ENCODE results near the gene BRD3. TPM values are rescaled to one million over a fixed set of nuclear protein-coding genes. Genes with fewer than 3 reads are reported as not detected.

Gene BRD3
- total and polyA plus RNA-seq, 2 of the 8 experiments (the other 6 are each of a cell fraction or from before 2014, with no cell fraction given): 31.0 to 82.7 TPM

DNA sequence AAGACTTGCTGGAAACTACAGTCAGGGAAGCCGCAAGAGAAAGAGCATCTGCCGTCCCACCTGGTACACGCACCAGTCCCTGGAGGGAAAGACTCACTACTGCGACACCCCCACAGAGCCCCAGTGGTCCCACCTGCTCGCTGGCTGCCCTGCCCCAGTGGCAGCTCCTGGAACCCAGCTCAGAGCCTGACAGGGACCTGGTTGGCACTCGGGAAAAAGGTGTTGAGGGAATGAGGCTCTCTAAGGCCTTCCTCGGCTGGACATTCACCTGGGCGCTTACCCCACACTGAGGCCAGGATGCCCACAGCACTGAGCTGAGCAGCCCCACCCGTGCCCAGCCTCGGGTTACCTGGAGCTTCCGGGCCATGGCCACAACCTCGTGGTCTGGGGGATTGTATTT is 22.9 kb downstream of the BRD3 start:
- Histone ChIP-seq H3K36me3 (ENCODE audit: control insufficient read depth in 2 of 4, insufficient read depth in 4 of 4, low read length in 3 of 4) (peaks cover 35 to 72% (median 65%) of the 10 kb centered on the region in 4 experiments), H3K9ac (replicated peaks in 1 of 4; ENCODE audit: extremely low read depth in 1 of 4, low read depth in 3 of 4, low read length in 3 of 4) (no peak overlapping the region), H3K4me1 (replicated peaks in 1 of 4; ENCODE audit: control insufficient read depth in 3 of 4, insufficient read depth in 4 of 4, low read length in 3 of 4) (no peaks in the 10 kb centered on the region; a peak in 1 of 7 replicates), H4K20me1 (replicated peaks in 1 of 2; ENCODE audit: control insufficient read depth in 1 of 2, insufficient read depth in 2 of 2, low read length in 2 of 2) (peaks cover 16 to 17% of the 10 kb centered on the region in 2 experiments), H3K56ac (replicated peaks; ENCODE audit: insufficient read length, low read depth, low read length) (no peak overlapping the region), H3K18ac (ENCODE audit: extremely low read depth, low read length) (no peak overlapping the region), H3K23me2 (ENCODE audit: low read depth, low read length) (no peaks in the 10 kb centered on the region), H2BK20ac (ENCODE audit: low read length) (no peak overlapping the region), H3K4me3 (ENCODE audit: extremely low read depth in 1 of 4, insufficient read depth in 2 of 4, low read depth in 3 of 4, low read length in 4 of 4) (no peak overlapping the region), H3K14ac (ENCODE audit: insufficient read length) (no peak overlapping the region), H2BK5ac (ENCODE audit: low read depth, low read length) (no peak overlapping the region), H3K23ac (ENCODE audit: insufficient read length) (no peak overlapping the region), H3K27ac (ENCODE audit: low read depth, low read length) (no peak overlapping the region), H2BK120ac (replicated peaks; ENCODE audit: low read depth, low read length) (no peak overlapping the region), H3K4ac (replicated peaks; ENCODE audit: insufficient read length, low read depth, low read length) (no peak overlapping the region), H3K79me1 (ENCODE audit: low read depth, low read length) (peaks cover 4% of the 10 kb centered on the region; the same call in 1 of the 2 replicates), H3K4me2 (ENCODE audit: insufficient read depth in 1 of 2, low read depth in 2 of 2, low read length in 2 of 2) (no peak overlapping the region), H2AFZ (ENCODE audit: low read length) (no peak overlapping the region), H3K27me3 (replicated peaks in 1 of 4; ENCODE audit: control insufficient read depth in 3 of 4, extremely low read depth in 1 of 4, insufficient read depth in 3 of 4, low read length in 3 of 4) (no peaks in the 10 kb centered on the region), H2BK15ac (ENCODE audit: low read length) (no peak overlapping the region), H2BK12ac (ENCODE audit: low read depth, low read length) (no peak overlapping the region), H4K5ac (ENCODE audit: insufficient read length, low read depth, low read length) (no peak overlapping the region), H4K91ac (replicated peaks; ENCODE audit: insufficient read length, low read length) (no peak overlapping the region), H4K8ac (ENCODE audit: extremely low read depth, insufficient read depth, low read length) (no peak overlapping the region), H3K79me2 (ENCODE audit: control insufficient read depth in 1 of 2, insufficient read depth in 2 of 2, low read length in 2 of 2) (no peaks in the 10 kb centered on the region), H3K9me3 (ENCODE audit: insufficient read depth in 2 of 2, low read depth in 1 of 2, low read length in 1 of 2) (no peaks in the 10 kb centered on the region), H2AK5ac (ENCODE audit: low read depth, low read length) (no peak overlapping the region)
- 87% methylated on average over 11 of the region's 12 CpGs; no CpG with 5 or more reads in 1 of the 2 experiments for WGBS, 2 experiments (ENCODE audit: extremely low coverage in 1 of 2, insufficient coverage in 1 of 2, insufficient read length in 1 of 2, insufficient replicate concordance in 2 of 2, low coverage in 1 of 2, low lambda C conversion rate in 2 of 2, missing lambda C conversion rate in 1 of 2)
- DNase-seq (ENCODE audit: low read depth in 1 of 2, low spot score in 2 of 2) (no peak), FAIRE-seq (no peak)
- POLR2A ChIA-PET (ENCODE audit: partially characterized antibody): interaction anchor here (0.9 to 2.1 kb wide), 4 partner anchors 10 to 22 kb away, joined by 3 to 9 read pairs (median 4); no protein-coding TSS in a partner anchor
- CTCF ChIA-PET (ENCODE audit: partially characterized antibody): interaction anchor here (1.0 to 1.2 kb wide), 5 partner anchors 12 to 234 kb away, joined by 3 to 8 read pairs (median 3); no protein-coding TSS in a partner anchor
- no peak for TF ChIP-seq GABPA (IDR thresholded peaks at IDR 0.05; ENCODE audit: borderline replicate concordance, insufficient read depth, low read length)
